Vagina (tissue), 2 donors: ENCODE results near the gene PDE8A.
"Not testable (repeated sequence)": the region's sequence is repeated elsewhere in the genome, so short reads cannot be mapped to it uniquely, and the experiment has no call there.

Source experiments
- POLR2AphosphoS5 ChIP-seq, 2 donors: sonication (generic); formaldehyde crosslinking; IDR thresholded peaks; one replicate each; pipeline ENCODE4 v1.9.0; 2017; ENCODE audit warnings: antibody characterized with exemption in 2 of 2, mild to moderate bottlenecking in 2 of 2, low read depth in 1 of 2; ENCODE audit not compliant: insufficient read depth in 1 of 2
- TF ChIP-seq, protein P1 (sequence below), 3 experiments: fragments of 450-650 bp in 2 of 3; fragments of 200-600 bp in 1 of 3; sonication (generic) in 1 of 3; IDR thresholded peaks; one replicate each; pipeline ENCODE4 v1.5.1; 2017 to 2019; ENCODE audit warnings: antibody characterized with exemption in 3 of 3, mild to moderate bottlenecking in 2 of 3, moderate library complexity in 2 of 3

DNA sequence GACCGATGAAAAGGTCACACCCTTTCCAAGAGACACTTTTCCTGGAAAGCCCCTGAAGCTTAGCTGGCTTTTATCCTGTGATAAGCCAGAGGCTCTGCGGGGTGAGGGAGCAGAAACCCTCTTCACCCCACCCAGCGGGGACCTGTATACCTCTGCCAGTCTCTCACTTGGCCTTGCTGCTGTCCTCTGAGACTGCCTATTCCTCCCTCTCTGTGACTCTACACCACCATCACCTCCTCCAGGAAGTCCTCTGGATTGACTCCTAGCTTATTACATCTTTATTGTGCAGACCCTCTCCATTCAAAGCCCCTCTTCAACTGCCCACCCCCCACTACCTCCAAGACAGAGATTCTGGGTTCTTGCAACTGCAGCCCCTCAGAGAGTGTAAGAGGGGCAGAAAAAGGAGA lies 206.5 kb downstream of the PDE8A start:
- TF ChIP-seq, protein P1, sequence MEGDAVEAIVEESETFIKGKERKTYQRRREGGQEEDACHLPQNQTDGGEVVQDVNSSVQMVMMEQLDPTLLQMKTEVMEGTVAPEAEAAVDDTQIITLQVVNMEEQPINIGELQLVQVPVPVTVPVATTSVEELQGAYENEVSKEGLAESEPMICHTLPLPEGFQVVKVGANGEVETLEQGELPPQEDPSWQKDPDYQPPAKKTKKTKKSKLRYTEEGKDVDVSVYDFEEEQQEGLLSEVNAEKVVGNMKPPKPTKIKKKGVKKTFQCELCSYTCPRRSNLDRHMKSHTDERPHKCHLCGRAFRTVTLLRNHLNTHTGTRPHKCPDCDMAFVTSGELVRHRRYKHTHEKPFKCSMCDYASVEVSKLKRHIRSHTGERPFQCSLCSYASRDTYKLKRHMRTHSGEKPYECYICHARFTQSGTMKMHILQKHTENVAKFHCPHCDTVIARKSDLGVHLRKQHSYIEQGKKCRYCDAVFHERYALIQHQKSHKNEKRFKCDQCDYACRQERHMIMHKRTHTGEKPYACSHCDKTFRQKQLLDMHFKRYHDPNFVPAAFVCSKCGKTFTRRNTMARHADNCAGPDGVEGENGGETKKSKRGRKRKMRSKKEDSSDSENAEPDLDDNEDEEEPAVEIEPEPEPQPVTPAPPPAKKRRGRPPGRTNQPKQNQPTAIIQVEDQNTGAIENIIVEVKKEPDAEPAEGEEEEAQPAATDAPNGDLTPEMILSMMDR (IDR thresholded peaks at IDR 0.05), result not testable (repeated sequence)
- not testable (repeated sequence) for TF ChIP-seq POLR2AphosphoS5 (IDR thresholded peaks at IDR 0.05; ENCODE audit: insufficient read depth in 1 of 2, low read depth in 1 of 2)
